ENCODE data around the gene FCF1.

GRCh38 chr14:74713395-74713735, 421 bp downstream of the FCF1 start:
- TF ChIP-seq, protein P1, sequence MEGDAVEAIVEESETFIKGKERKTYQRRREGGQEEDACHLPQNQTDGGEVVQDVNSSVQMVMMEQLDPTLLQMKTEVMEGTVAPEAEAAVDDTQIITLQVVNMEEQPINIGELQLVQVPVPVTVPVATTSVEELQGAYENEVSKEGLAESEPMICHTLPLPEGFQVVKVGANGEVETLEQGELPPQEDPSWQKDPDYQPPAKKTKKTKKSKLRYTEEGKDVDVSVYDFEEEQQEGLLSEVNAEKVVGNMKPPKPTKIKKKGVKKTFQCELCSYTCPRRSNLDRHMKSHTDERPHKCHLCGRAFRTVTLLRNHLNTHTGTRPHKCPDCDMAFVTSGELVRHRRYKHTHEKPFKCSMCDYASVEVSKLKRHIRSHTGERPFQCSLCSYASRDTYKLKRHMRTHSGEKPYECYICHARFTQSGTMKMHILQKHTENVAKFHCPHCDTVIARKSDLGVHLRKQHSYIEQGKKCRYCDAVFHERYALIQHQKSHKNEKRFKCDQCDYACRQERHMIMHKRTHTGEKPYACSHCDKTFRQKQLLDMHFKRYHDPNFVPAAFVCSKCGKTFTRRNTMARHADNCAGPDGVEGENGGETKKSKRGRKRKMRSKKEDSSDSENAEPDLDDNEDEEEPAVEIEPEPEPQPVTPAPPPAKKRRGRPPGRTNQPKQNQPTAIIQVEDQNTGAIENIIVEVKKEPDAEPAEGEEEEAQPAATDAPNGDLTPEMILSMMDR (IDR thresholded peaks at IDR 0.05; ENCODE audit: poor library complexity) = no peak
- no peak for TF ChIP-seq EZH2phosphoT487 (IDR thresholded peaks at IDR 0.05; ENCODE audit: low read depth, severe bottlenecking, unreplicated experiment)
